Lower lobe of right lung (tissue), 2 donors: ENCODE measurements around the gene RIPOR3. TPM values are rescaled to one million over a fixed set of nuclear protein-coding genes. Genes with fewer than 3 reads are reported as not detected.

Experiments used
- ATAC-seq, 2 donors: fragments of 200-7000 bp; cut with Tn5 transposase; one replicate each; pipeline ENCODE4 v1.9.1; 2020 to 2022; ENCODE audit warnings: mild to moderate bottlenecking in 2 of 2, moderate library complexity in 2 of 2
- DNase-seq: peaks from one replicate; pipeline ENCODE4 v3.0.0-alpha.2; 2020
- H3K27ac ChIP-seq: fragments of 200-600 bp; one replicate; pipeline ENCODE4 v1.8.0; 2022
- H3K27me3 ChIP-seq: fragments of 200-600 bp; one replicate; pipeline ENCODE4 v1.8.0; 2022; ENCODE audit warnings: low read depth
- H3K36me3 ChIP-seq: fragments of 200-600 bp; one replicate; pipeline ENCODE4 v1.8.0; 2022; ENCODE audit warnings: mild to moderate bottlenecking
- H3K4me1 ChIP-seq: fragments of 200-600 bp; one replicate; pipeline ENCODE4 v1.8.0; 2022
- H3K4me3 ChIP-seq: fragments of 200-600 bp; one replicate; pipeline ENCODE4 v1.8.0; 2022; ENCODE audit warnings: mild to moderate bottlenecking
- H3K9me3 ChIP-seq: fragments of 200-600 bp; one replicate; pipeline ENCODE4 v1.8.0; 2022
- intact Hi-C: fragments of 100-400 bp; cut with DNase I; formaldehyde crosslinking; loops from one replicate; pipeline ENCODE4 v1.11.0; 2022
- total RNA-seq: library from RNA; stranded (reverse); fragmentation: NEBNext Ultra II Directional; extraction: Animal tissue kit (Norgen Biotek cat#: 25700); gene quantifications from one replicate; pipeline ENCODE4 v1.2.1, GENCODE V29; 2021
- TF ChIP-seq, protein P1 (sequence below): fragments of 200-600 bp; IDR thresholded peaks from one replicate; pipeline ENCODE4 v1.8.0; 2022; ENCODE audit warnings: antibody characterized with exemption, mild to moderate bottlenecking
- donor health status: DM: no; HTN: yes; CAD: no; lungs with severe emphysema.

The RIPOR3 gene
- total RNA-seq, 1 donor from 2014 or later, result 11.0 TPM

DNA sequence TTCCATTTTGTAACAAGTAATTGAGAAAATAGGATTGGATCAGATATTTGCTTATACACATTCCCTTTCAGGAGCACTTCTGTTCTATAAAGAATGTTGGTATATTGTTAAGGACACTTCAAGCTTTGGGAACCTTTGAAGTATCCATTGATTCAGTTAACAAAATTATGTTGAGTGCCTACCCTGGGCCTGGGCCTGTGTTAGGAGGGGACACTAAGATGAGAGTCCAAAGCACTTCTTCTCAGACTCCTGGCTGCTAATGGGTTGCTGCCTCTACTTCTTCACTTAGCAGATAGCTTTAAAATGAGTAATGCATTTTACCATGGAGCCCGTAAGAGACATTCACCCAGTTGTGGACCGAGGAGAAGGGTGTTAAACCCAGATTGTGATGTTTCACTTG, 140.8 kb downstream of the RIPOR3 start:
- H3K27ac ChIP-seq, result no peak overlapping the region
- TF ChIP-seq, protein P1, sequence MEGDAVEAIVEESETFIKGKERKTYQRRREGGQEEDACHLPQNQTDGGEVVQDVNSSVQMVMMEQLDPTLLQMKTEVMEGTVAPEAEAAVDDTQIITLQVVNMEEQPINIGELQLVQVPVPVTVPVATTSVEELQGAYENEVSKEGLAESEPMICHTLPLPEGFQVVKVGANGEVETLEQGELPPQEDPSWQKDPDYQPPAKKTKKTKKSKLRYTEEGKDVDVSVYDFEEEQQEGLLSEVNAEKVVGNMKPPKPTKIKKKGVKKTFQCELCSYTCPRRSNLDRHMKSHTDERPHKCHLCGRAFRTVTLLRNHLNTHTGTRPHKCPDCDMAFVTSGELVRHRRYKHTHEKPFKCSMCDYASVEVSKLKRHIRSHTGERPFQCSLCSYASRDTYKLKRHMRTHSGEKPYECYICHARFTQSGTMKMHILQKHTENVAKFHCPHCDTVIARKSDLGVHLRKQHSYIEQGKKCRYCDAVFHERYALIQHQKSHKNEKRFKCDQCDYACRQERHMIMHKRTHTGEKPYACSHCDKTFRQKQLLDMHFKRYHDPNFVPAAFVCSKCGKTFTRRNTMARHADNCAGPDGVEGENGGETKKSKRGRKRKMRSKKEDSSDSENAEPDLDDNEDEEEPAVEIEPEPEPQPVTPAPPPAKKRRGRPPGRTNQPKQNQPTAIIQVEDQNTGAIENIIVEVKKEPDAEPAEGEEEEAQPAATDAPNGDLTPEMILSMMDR, result no peak
- no peaks in the 10 kb centered on the region for H3K27me3 ChIP-seq
- no peaks in the 10 kb centered on the region for H3K9me3 ChIP-seq
- no peak overlapping the region for H3K4me3 ChIP-seq
- DNase-seq, result no peak
- peak; percentile 61 to 74 for ATAC-seq
- H3K4me1 ChIP-seq, result peaks cover 73% of the 10 kb centered on the region
- H3K36me3 ChIP-seq, result peaks cover 9% of the 10 kb centered on the region
- intact Hi-C loops, result no loop called here

DNA sequence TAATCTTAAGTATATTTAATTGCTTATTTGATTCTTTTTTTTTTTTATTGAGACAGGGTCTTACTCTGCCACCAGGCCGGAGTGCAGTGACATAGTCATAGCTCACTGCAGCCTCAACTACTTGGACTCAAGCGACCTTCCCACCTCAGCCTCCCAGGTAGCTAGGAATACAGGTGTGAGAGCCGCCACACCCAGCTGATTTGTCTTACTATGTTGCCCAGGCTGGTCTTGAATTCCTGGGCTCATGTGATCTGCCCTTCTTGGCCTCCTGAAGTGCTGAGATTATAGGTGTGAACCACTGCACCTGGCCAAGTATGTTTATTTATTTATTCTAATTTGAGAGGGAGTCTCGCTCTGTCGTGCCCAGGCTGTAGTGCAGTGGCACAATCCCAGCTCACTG, 142.9 kb downstream of the RIPOR3 start:
- intact Hi-C loops, result no loop called here
- H3K27ac ChIP-seq, result peak overlapping the region; percentile 49
- TF ChIP-seq, protein P1, result no peak
- peaks cover 9% of the 10 kb centered on the region for H3K36me3 ChIP-seq
- H3K27me3 ChIP-seq, result no peaks in the 10 kb centered on the region
- DNase-seq (peak; percentile 59), ATAC-seq (peak; percentile 60 to 75)
- H3K9me3 ChIP-seq, result no peaks in the 10 kb centered on the region
- peaks cover 90% of the 10 kb centered on the region for H3K4me1 ChIP-seq
- no peak overlapping the region for H3K4me3 ChIP-seq

DNA sequence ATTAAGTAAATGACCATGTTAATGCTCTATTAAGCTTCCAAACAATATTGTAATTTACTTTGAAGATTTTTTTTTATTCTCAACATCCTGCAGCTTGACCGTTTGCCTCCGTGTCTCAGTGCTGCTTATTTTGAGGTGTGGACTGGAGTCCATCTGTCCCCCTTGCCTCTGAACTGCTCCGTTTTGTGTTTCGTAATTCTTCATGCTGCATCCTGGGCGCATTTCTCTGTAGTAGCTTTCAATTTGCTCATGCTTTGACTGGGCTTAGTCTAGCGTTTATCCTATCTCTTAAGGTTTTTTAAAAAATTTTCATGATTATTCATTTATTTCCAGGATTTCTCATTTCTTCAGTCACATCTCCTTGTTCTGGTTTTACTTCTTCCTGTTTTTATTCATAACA, 143.4 kb downstream of the RIPOR3 start:
- TF ChIP-seq, protein P1, result no peak
- peaks cover 9% of the 10 kb centered on the region for H3K36me3 ChIP-seq
- DNase-seq, result no peak
- peak overlapping the region; percentile 49 for H3K27ac ChIP-seq
- H3K27me3 ChIP-seq, result no peaks in the 10 kb centered on the region
- ATAC-seq, result no peak
- intact Hi-C loops, result no loop called here
- H3K9me3 ChIP-seq, result no peaks in the 10 kb centered on the region
- peaks cover 94% of the 10 kb centered on the region for H3K4me1 ChIP-seq
- H3K4me3 ChIP-seq, result no peak overlapping the region

GRCh38 chr20:50546729-50547314, 144.5 kb downstream of the RIPOR3 start:
- DNase-seq, result no peak
- TF ChIP-seq, protein P1, result no peak
- Histone ChIP-seq H3K4me3 (no peak overlapping the region), H3K4me1 (peaks cover 99% of the 10 kb centered on the region), H3K27me3 (no peaks in the 10 kb centered on the region), H3K27ac (peak overlapping the region; percentile 40), H3K9me3 (no peaks in the 10 kb centered on the region), H3K36me3 (peaks cover 9% of the 10 kb centered on the region)
- intact Hi-C loops, result no loop called here
- ATAC-seq, result peak; percentile 22 to 28

- ATAC-seq (no peak), DNase-seq (no peak)
- H3K4me1 ChIP-seq, result peaks cover 98% of the 10 kb centered on the region
- no peak overlapping the region for H3K27ac ChIP-seq
- intact Hi-C loops, result no loop called here
- no peak overlapping the region for H3K4me3 ChIP-seq
- H3K27me3 ChIP-seq, result no peaks in the 10 kb centered on the region
- peaks cover 9% of the 10 kb centered on the region for H3K36me3 ChIP-seq
- H3K9me3 ChIP-seq, result no peaks in the 10 kb centered on the region
- TF ChIP-seq, protein P1, result no peak
Measured at GRCh38 chr20:50545126-50545525, 146.2 kb downstream of the RIPOR3 start.
